GM10248 (cell line): ENCODE measurements around the gene ZNF57.

Experiments used
- CTCF ChIA-PET: fragments of 300-600 bp; sonication (Branson Sonifier 250); formaldehyde crosslinking; extraction: SDS; loops from one replicate; lab custom pipeline; 2021; ENCODE audit warnings: antibody characterized with exemption; lab: Yijun Ruan, JAX
- POLR2A ChIA-PET: fragments of 350-650 bp; sonication (Branson Sonifier 250); formaldehyde crosslinking; extraction: SDS; loops from one replicate; lab custom pipeline; 2020; ENCODE audit warnings: antibody characterized with exemption; lab: Yijun Ruan, JAX
- DNase-seq: peaks from one replicate; pipeline ENCODE4 v3.0.0; 2012; ENCODE audit errors: extremely low spot score
- CTCF ChIP-seq: IDR thresholded peaks from 2 replicates; pipeline ENCODE4 v1.5.1; 2012; ENCODE audit warnings: mild to moderate bottlenecking, low read depth; ENCODE audit errors: extremely low read depth, missing control alignments, control extremely low read depth

ZNF57 gene

GRCh38 chr19:2900296-2901252 is at the start of gene ZNF57:
Gene ZNF57 (plus strand): TSS chr19:2900928. CDS start chr19:2901046, 118 bp downstream.
- CTCF ChIA-PET: interaction anchor here (0.6 to 3.0 kb wide), 5 partner anchors 12 to 94 kb away, joined by 3 to 13 read pairs (median 4); no protein-coding TSS in a partner anchor
- no peak for TF ChIP-seq CTCF
- DNase-seq: peak; percentile 99
- POLR2A ChIA-PET: interaction anchor here (0.5 to 1.3 kb wide), 4 partner anchors 28 to 425 kb away, joined by 3 to 6 read pairs (median 4); partner anchors contain the start of gene GADD45B

GRCh38 chr19:2852598-2852997 is 48.1 kb upstream of the ZNF57 start:
- DNase-seq: no peak
- TF ChIP-seq CTCF: no peak
- POLR2A ChIA-PET: no interaction called here
- CTCF ChIA-PET: no interaction called here

GRCh38 chr19:2853015-2853606 is 47.6 kb upstream of the ZNF57 start:
- POLR2A ChIA-PET: no interaction called here
- no peak for TF ChIP-seq CTCF
- no peak for DNase-seq
- CTCF ChIA-PET: no interaction called here

GRCh38 chr19:2854849-2855248 is 45.9 kb upstream of the ZNF57 start:
- TF ChIP-seq CTCF: no peak
- ChIA-PET POLR2A (interaction anchor here (0.5 kb wide), 1 partner anchor 96 kb away, joined by 3 read pairs; no protein-coding TSS in a partner anchor), CTCF (interaction anchor here (1.2 to 2.3 kb wide), 2 partner anchors 9 to 206 kb away, joined by 3 to 8 read pairs; no protein-coding TSS in a partner anchor)

GRCh38 chr19:2856457-2857050 is 44.2 kb upstream of the ZNF57 start:
- ChIA-PET POLR2A (no interaction called here), CTCF (interaction anchor here (1.0 to 2.3 kb wide), 2 partner anchors 27 to 208 kb away, joined by 3 to 8 read pairs; no protein-coding TSS in a partner anchor)

More at GRCh38 chr19:2854849-2855248, 45.9 kb upstream of the ZNF57 start:
- no peak for DNase-seq

More at GRCh38 chr19:2856457-2857050, 44.2 kb upstream of the ZNF57 start:
- no peak for TF ChIP-seq CTCF
- DNase-seq: no peak
